ENCODE data around the gene PRSS57.

DNA sequence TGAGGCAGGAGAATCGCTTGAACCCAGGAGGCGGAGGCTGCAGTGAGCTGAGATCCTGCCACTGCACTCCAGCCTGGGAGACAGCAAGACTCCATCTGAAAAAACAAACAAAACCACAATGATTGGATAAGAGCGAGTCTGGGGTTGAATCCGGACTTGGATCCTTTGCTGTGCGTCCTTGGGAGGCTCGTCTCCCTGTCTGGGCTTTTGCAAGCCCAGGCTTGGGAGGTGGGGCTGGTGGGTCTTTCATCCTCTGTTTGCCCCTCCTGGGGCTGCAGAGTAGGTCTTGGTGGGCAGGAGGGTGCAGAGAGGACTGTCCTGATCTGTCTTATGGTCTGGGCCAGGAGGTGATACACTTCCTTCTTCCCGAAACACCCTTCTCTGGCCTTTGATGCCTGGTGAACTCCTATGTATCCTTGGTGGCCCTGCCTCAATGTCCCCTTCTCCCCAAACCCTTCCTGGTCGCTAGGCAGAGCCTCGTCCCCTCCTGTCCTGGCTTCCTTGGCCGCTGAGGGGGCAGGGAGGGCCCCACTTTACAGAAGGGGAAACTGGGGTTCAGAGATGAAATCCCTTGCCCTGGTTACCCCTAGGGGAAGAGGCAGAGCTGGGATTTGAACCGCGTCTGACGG, 30.3 kb upstream of the PRSS57 start:
- TF ChIP-seq, protein P1, sequence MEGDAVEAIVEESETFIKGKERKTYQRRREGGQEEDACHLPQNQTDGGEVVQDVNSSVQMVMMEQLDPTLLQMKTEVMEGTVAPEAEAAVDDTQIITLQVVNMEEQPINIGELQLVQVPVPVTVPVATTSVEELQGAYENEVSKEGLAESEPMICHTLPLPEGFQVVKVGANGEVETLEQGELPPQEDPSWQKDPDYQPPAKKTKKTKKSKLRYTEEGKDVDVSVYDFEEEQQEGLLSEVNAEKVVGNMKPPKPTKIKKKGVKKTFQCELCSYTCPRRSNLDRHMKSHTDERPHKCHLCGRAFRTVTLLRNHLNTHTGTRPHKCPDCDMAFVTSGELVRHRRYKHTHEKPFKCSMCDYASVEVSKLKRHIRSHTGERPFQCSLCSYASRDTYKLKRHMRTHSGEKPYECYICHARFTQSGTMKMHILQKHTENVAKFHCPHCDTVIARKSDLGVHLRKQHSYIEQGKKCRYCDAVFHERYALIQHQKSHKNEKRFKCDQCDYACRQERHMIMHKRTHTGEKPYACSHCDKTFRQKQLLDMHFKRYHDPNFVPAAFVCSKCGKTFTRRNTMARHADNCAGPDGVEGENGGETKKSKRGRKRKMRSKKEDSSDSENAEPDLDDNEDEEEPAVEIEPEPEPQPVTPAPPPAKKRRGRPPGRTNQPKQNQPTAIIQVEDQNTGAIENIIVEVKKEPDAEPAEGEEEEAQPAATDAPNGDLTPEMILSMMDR (IDR thresholded peaks at IDR 0.05; ENCODE audit: low read length), result no peak
- no peak for TF ChIP-seq EZH2 (optimal IDR thresholded peaks at IDR 0.05; ENCODE audit: low read depth, low read length)
